PFSK-1 (cell line): ENCODE data around the gene SFT2D2.

Source experiments
- FOXP2 ChIP-seq: optimal IDR thresholded peaks from 2 replicates; pipeline ENCODE3; 2011; ENCODE audit warnings: borderline replicate concordance, control low read depth, inconsistent platforms; ENCODE audit not compliant: insufficient read depth; ENCODE audit errors: extremely low read length, extremely low read depth
- POLR2AphosphoS5 ChIP-seq: IDR thresholded peaks from 2 replicates; pipeline ENCODE4 v1.6.1; 2012; ENCODE audit warnings: low read depth, mild to moderate bottlenecking, control low read depth, low read length, moderate library complexity
- REST ChIP-seq, 2 experiments: IDR thresholded peaks; 2 replicates each; pipeline versions ENCODE4 v1.6.1 to v1.8.0; 2011 to 2012; ENCODE audit warnings: low read depth in 2 of 2, low read length in 2 of 2, control low read depth in 1 of 2, inconsistent platforms in 1 of 2, mild to moderate bottlenecking in 1 of 2, moderate library complexity in 1 of 2; ENCODE audit not compliant: insufficient read depth in 1 of 2
- SIN3A ChIP-seq: IDR thresholded peaks from 2 replicates; pipeline ENCODE4 v1.6.1; 2012; ENCODE audit warnings: mild to moderate bottlenecking, low read length, moderate library complexity, borderline replicate concordance; ENCODE audit not compliant: insufficient read depth
- TAF1 ChIP-seq: IDR thresholded peaks from 2 replicates; pipeline ENCODE4 v1.6.1; 2012; ENCODE audit warnings: low read length, control low read depth, borderline replicate concordance; ENCODE audit not compliant: insufficient read depth

SFT2D2 gene

GRCh38 chr1:168216171-168216570 lies 9.6 kb upstream of the SFT2D2 start:
- no peak for TF ChIP-seq REST (IDR thresholded peaks at IDR 0.05; ENCODE audit: insufficient read depth in 1 of 2, low read depth in 2 of 2, low read length in 2 of 2)
- no peak for TF ChIP-seq FOXP2
- TF ChIP-seq TAF1, result no peak

- TF ChIP-seq SIN3A (no peak), FOXP2 (no peak), REST (IDR thresholded peaks at IDR 0.05; ENCODE audit: insufficient read depth in 1 of 2, low read depth in 2 of 2, low read length in 2 of 2) (no peak), POLR2AphosphoS5 (no peak), TAF1 (no peak)
Measured at GRCh38 chr1:168217664-168218063, 8.1 kb upstream of the SFT2D2 start.

- TF ChIP-seq FOXP2, result no peak
- TF ChIP-seq TAF1, result no peak
- no peak for TF ChIP-seq REST (IDR thresholded peaks at IDR 0.05; ENCODE audit: insufficient read depth in 1 of 2, low read depth in 2 of 2, low read length in 2 of 2)
- TF ChIP-seq POLR2AphosphoS5, result no peak
- TF ChIP-seq SIN3A, result no peak
Measured at GRCh38 chr1:168218658-168219057, 7.1 kb upstream of the SFT2D2 start.

- TF ChIP-seq FOXP2 (no peak), SIN3A (no peak), REST (IDR thresholded peaks at IDR 0.05; ENCODE audit: insufficient read depth in 1 of 2, low read depth in 2 of 2, low read length in 2 of 2) (no peak), TAF1 (no peak), POLR2AphosphoS5 (no peak)
Measured at GRCh38 chr1:168220470-168220871, 5.3 kb upstream of the SFT2D2 start.

GRCh38 chr1:168221275-168221674 lies 4.5 kb upstream of the SFT2D2 start:
- TF ChIP-seq FOXP2 (no peak), POLR2AphosphoS5 (no peak), REST (IDR thresholded peaks at IDR 0.05; ENCODE audit: insufficient read depth in 1 of 2, low read depth in 2 of 2, low read length in 2 of 2) (no peak), TAF1 (no peak), SIN3A (no peak)
